HG02763 (cell line): ENCODE results near the gene CYP26B1.
"Not testable (repeated sequence)": the region's sequence is repeated elsewhere in the genome, so short reads cannot be mapped to it uniquely, and the experiment has no call there.

ENCODE experiments used
- ATAC-seq: cut with Tn5 transposase; IDR thresholded peaks from one replicate; pipeline ENCODE4 v1.9.1; 2021; ENCODE audit warnings: mild to moderate bottlenecking, moderate library complexity; ENCODE audit not compliant: unreplicated experiment

CYP26B1 gene

GRCh38 chr2:72111061-72111460, 36.6 kb downstream of the CYP26B1 start:
- ATAC-seq = no peak

- ATAC-seq = no peak
Measured at GRCh38 chr2:72109904-72110303, 37.8 kb downstream of the CYP26B1 start.

- ATAC-seq = no peak
Measured at GRCh38 chr2:72109291-72109690, 38.4 kb downstream of the CYP26B1 start.

GRCh38 chr2:72108121-72108520, 39.5 kb downstream of the CYP26B1 start:
- no peak for ATAC-seq

GRCh38 chr2:72106978-72107377, 40.7 kb downstream of the CYP26B1 start:
- ATAC-seq = no peak

- ATAC-seq = no peak
Measured at GRCh38 chr2:72104821-72105588, 42.7 kb downstream of the CYP26B1 start.

- no peak for ATAC-seq
Measured at GRCh38 chr2:72103690-72104089, 44.0 kb downstream of the CYP26B1 start.

GRCh38 chr2:72103161-72103560, 44.5 kb downstream of the CYP26B1 start:
- no peak for ATAC-seq

GRCh38 chr2:72098935-72099334, 48.7 kb downstream of the CYP26B1 start:
- ATAC-seq = no peak

- no peak for ATAC-seq
Measured at GRCh38 chr2:72097276-72097675, 50.4 kb downstream of the CYP26B1 start.

GRCh38 chr2:72096181-72096580, 51.5 kb downstream of the CYP26B1 start:
- no peak for ATAC-seq

- ATAC-seq = no peak
Measured at GRCh38 chr2:72095364-72095763, 52.3 kb downstream of the CYP26B1 start.

GRCh38 chr2:72094701-72095100, 53.0 kb downstream of the CYP26B1 start:
- no peak for ATAC-seq

GRCh38 chr2:72092111-72092510, 55.6 kb downstream of the CYP26B1 start:
- no peak for ATAC-seq

GRCh38 chr2:72090781-72091482, 56.7 kb downstream of the CYP26B1 start:
- no peak for ATAC-seq

- no peak for ATAC-seq
Measured at GRCh38 chr2:72090271-72090720, 57.4 kb downstream of the CYP26B1 start.

GRCh38 chr2:72089537-72089936, 58.1 kb downstream of the CYP26B1 start:
- ATAC-seq = no peak

- ATAC-seq = no peak
Measured at GRCh38 chr2:72089028-72089427, 58.6 kb downstream of the CYP26B1 start.

- not testable (repeated sequence) for ATAC-seq
Measured at GRCh38 chr2:72086871-72087633, 60.6 kb downstream of the CYP26B1 start.

- no peak for ATAC-seq
Measured at GRCh38 chr2:72085513-72085912, 62.1 kb downstream of the CYP26B1 start.

GRCh38 chr2:72085036-72085435, 62.6 kb downstream of the CYP26B1 start:
- no peak for ATAC-seq

GRCh38 chr2:72084584-72084976, 63.1 kb downstream of the CYP26B1 start:
- ATAC-seq = no peak
